ENCODE measurements around the gene METTL1. TPM values are rescaled to one million over a fixed set of nuclear protein-coding genes. Genes with fewer than 3 reads are reported as not detected.

METTL1 gene
- total and polyA plus RNA-seq, 9 of the 15 experiments (the other 6 are each of a cell fraction or from before 2014, with no cell fraction given), result 12.6 to 65.9 (median 39.2) TPM

DNA sequence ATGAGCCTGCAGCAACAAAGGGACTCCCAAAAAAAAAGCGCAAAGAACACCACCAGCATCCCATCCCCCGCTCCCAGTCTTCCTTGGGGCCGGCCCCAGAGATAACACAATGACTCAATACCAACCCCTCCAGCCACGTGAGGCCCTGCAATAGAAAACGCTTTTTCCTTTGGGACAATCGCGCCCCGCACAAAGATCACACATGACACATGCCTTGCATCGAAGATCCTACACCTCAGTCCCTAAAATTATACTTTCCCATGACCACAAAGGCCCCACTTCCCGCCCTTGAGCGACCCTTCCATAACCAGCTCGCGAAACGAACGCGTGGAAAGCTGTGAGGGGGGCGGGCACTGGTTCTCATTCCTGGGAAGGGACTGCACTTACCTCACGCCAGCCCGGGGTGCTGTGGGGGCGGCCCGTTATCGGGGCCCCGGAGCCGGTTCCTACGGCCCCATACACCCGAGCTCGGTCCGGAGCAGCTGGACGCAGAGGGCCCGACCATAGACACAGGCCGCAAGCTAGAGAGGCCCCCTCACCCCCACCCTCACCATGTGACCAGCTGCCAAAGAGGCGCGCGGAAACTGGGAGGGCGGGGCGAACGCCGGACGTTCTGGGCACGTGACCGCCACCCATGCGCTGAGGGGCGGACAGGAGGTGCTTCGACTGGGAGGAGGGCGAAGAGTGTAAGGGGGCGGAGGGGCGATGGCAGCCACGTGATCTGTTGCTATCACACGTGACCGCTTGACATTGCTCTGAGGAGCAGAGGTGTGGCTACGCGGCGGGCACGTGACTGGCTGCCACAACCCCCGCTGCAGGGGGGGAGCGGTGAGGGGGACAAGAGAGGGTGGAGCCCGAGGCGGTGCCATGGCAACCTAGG is 19.9 kb downstream of the METTL1 start, which contains the start of gene CDK4 (continued):
- TF ChIP-seq, protein P1, sequence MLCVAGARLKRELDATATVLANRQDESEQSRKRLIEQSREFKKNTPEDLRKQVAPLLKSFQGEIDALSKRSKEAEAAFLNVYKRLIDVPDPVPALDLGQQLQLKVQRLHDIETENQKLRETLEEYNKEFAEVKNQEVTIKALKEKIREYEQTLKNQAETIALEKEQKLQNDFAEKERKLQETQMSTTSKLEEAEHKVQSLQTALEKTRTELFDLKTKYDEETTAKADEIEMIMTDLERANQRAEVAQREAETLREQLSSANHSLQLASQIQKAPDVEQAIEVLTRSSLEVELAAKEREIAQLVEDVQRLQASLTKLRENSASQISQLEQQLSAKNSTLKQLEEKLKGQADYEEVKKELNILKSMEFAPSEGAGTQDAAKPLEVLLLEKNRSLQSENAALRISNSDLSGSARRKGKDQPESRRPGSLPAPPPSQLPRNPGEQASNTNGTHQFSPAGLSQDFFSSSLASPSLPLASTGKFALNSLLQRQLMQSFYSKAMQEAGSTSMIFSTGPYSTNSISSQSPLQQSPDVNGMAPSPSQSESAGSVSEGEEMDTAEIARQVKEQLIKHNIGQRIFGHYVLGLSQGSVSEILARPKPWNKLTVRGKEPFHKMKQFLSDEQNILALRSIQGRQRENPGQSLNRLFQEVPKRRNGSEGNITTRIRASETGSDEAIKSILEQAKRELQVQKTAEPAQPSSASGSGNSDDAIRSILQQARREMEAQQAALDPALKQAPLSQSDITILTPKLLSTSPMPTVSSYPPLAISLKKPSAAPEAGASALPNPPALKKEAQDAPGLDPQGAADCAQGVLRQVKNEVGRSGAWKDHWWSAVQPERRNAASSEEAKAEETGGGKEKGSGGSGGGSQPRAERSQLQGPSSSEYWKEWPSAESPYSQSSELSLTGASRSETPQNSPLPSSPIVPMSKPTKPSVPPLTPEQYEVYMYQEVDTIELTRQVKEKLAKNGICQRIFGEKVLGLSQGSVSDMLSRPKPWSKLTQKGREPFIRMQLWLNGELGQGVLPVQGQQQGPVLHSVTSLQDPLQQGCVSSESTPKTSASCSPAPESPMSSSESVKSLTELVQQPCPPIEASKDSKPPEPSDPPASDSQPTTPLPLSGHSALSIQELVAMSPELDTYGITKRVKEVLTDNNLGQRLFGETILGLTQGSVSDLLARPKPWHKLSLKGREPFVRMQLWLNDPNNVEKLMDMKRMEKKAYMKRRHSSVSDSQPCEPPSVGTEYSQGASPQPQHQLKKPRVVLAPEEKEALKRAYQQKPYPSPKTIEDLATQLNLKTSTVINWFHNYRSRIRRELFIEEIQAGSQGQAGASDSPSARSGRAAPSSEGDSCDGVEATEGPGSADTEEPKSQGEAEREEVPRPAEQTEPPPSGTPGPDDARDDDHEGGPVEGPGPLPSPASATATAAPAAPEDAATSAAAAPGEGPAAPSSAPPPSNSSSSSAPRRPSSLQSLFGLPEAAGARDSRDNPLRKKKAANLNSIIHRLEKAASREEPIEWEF (CRISPR knock-in tag; IDR thresholded peaks at IDR 0.05), result peak; percentile 8; the same call in 1 of the 2 replicates
- TF ChIP-seq, protein P2, sequence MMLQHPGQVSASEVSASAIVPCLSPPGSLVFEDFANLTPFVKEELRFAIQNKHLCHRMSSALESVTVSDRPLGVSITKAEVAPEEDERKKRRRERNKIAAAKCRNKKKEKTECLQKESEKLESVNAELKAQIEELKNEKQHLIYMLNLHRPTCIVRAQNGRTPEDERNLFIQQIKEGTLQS (IDR thresholded peaks at IDR 0.05), result peak; percentile 91
- TF ChIP-seq, protein P2 (CRISPR knock-in tag; conservative IDR thresholded peaks at IDR 0.05), result peak; percentile 95
- TF ChIP-seq ZNF707 (CRISPR knock-in tag; conservative IDR thresholded peaks at IDR 0.05), result no peak
- TF ChIP-seq, protein P3, sequence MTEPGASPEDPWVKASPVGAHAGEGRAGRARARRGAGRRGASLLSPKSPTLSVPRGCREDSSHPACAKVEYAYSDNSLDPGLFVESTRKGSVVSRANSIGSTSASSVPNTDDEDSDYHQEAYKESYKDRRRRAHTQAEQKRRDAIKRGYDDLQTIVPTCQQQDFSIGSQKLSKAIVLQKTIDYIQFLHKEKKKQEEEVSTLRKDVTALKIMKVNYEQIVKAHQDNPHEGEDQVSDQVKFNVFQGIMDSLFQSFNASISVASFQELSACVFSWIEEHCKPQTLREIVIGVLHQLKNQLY (CRISPR knock-in tag; conservative IDR thresholded peaks at IDR 0.05), result peak; percentile 79 to 95; a peak in 2 of 4 replicates
- TF ChIP-seq, protein P4, sequence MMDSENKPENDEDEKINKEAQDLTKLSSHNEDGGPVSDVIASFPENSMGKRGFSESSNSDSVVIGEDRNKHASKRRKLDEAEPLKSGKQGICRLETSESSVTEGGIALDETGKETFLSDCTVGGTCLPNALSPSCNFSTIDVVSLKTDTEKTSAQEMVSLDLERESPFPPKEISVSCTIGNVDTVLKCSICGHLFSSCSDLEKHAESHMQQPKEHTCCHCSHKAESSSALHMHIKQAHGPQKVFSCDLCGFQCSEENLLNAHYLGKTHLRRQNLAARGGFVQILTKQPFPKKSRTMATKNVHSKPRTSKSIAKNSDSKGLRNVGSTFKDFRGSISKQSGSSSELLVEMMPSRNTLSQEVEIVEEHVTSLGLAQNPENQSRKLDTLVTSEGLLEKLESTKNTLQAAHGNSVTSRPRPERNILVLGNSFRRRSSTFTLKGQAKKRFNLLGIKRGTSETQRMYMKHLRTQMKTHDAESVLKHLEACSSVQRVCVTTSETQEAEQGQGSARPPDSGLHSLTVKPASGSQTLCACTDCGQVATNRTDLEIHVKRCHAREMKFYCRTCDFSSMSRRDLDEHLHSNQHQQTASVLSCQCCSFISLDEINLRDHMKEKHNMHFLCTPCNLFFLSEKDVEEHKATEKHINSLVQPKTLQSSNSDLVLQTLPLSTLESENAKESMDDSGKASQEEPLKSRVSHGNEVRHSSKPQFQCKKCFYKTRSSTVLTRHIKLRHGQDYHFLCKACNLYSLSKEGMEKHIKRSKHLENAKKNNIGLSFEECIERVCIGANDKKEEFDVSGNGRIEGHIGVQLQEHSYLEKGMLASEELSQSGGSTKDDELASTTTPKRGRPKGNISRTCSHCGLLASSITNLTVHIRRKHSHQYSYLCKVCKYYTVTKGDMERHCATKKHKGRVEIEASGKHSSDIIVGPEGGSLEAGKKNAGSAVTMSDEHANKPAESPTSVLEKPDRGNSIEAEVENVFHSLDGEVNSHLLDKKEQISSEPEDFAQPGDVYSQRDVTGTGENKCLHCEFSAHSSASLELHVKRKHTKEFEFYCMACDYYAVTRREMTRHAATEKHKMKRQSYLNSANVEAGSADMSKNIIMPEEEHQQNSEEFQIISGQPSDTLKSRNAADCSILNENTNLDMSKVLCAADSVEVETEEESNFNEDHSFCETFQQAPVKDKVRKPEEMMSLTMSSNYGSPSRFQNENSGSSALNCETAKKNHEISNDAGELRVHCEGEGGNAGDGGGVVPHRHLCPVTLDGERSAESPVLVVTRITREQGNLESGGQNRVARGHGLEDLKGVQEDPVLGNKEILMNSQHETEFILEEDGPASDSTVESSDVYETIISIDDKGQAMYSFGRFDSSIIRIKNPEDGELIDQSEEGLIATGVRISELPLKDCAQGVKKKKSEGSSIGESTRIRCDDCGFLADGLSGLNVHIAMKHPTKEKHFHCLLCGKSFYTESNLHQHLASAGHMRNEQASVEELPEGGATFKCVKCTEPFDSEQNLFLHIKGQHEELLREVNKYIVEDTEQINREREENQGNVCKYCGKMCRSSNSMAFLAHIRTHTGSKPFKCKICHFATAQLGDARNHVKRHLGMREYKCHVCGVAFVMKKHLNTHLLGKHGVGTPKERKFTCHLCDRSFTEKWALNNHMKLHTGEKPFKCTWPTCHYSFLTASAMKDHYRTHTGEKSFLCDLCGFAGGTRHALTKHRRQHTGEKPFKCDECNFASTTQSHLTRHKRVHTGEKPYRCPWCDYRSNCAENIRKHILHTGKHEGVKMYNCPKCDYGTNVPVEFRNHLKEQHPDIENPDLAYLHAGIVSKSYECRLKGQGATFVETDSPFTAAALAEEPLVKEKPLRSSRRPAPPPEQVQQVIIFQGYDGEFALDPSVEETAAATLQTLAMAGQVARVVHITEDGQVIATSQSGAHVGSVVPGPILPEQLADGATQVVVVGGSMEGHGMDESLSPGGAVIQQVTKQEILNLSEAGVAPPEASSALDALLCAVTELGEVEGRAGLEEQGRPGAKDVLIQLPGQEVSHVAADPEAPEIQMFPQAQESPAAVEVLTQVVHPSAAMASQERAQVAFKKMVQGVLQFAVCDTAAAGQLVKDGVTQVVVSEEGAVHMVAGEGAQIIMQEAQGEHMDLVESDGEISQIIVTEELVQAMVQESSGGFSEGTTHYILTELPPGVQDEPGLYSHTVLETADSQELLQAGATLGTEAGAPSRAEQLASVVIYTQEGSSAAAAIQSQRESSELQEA (IDR thresholded peaks at IDR 0.05; ENCODE audit: low read depth), result peak; percentile 49; the same call in 1 of the 2 replicates
- no peak for TF ChIP-seq ELF4 (CRISPR knock-in tag; IDR thresholded peaks at IDR 0.05)
- no peak for TF ChIP-seq PURB (CRISPR knock-in tag; IDR thresholded peaks at IDR 0.05; ENCODE audit: low read depth)
- peak; percentile 74; the same call in 1 of the 2 replicates for TF ChIP-seq CEBPG (CRISPR knock-in tag; IDR thresholded peaks at IDR 0.05)
- peak; percentile 69 to 74 for TF ChIP-seq CEBPG (tag; conservative IDR thresholded peaks at IDR 0.05 in 1 of 2, IDR thresholded peaks at IDR 0.05 in 1 of 2)

All from K562 (cell line).